ENCODE data around the gene COMMD8.

Gene COMMD8

DNA sequence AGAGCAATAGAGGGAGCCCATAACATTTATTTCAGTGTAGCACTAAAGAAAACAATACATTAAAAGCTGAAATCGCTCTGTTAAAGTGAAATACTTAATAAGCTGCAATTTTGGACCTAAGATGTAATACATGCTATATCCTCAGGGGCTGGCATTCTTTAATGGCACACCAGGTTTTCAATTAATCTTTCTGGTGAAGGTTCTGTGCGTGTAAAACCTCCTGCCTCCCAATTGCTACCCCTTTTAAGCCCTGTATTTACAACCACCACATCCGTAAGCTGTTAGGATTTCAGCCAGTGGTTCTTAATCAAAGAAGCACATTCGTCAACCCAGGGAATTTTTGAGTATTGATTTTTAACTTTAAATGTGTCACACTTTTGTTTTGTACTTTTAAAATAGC, 7.6 kb upstream of the COMMD8 start:
- no peak for DNase-seq

DNA sequence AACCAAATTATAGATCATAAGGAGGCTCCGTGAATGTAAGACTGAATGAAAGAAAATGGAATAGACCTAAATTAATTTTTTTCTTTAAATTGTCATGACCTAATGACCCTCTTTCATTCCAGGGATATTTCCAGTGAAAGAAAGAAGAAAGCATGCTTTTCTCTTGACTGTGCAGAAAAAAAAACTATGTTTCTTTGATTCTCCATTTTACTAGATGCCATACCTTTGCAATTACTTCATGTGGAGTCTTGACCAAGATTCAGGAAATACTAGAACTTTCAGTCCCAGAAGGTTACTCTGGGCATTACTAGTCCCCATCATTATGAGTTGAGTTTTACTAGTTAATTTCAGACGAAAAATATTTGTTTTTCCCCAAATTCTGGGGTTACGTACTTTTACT, 6.4 kb upstream of the COMMD8 start:
- DNase-seq = no peak

DNA sequence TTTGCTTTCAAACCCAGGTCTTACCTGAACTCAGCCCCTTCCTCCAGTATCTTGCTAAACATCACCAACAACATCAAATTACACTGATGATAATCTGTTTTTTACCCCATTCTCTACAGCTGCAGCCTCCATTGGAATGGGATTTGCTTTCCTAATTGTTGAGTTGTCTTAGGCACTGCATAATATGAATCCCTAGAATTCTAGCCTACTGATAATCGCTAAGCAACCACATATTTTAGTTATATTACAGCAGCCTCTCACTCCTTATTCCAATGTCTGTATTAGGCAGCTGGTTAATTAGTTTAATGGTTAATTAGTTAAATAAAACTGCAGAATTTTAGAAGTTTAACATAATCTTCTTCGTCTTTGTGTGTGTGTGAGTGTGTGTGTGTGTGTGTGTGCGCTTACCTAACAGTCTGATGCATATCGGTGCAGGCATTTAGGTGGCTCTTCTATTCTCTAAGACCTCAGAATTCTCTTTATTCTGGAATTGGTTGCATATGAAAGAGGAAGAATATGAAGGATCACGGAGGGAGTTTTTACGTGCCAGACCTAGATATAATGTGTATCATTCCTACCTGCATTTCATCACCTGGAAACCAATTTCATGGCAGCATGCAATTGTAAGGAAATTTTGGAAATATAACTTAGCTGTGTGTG, 5.3 kb upstream of the COMMD8 start:
- no peak for DNase-seq

DNA sequence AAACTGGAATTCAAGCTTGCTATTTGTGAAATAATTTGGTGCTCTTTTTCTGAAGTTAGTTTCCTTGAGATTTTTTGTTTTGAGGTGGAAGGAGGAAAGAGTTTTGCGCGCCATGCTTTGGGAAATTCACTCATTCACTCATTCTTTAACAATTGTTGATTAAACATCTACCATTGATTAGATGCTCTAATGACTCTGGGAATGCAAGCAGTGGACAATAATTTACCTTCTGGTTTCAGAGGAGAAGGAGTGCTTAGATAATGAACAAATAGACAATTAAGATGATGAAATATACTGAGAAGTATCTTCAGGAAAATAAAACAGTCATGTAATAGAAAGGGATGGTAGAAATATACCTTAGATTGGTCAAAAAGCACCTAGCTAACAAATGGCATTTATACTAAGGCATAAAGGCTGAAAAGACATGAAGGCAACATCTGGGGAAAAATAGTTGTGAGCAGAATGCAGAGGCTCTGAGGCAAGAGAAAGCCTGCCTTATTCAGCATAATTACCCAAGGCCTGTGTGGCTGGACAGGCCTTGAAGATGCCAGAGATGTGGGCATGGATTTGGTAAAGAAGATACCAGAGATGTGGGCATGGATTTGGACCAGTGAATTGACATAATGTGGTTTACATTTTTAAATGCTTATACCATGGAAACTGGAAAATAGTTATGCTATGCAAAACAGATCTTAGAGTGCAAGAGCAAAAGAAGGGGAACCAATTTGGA, 2.7 kb upstream of the COMMD8 start:
- no peak for DNase-seq

DNA sequence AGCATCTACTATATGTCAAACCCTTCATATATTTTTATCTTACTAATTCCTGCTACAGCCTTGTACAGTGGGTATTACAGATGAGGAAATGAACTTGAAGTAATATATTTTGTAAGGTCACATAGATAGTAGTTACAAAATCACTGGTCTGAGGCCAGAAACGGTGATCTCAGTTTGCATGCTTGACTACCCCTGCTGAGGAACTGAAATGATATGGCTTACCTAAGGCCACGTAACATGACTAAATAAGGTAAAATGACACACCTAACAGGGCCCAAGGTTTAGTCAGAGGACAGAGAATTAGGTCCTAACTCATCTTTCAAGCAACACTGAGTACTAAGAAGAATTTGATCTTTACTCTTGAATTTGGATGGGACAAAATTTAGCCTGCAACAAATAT, 1.5 kb upstream of the COMMD8 start:
- no peak for DNase-seq

DNA sequence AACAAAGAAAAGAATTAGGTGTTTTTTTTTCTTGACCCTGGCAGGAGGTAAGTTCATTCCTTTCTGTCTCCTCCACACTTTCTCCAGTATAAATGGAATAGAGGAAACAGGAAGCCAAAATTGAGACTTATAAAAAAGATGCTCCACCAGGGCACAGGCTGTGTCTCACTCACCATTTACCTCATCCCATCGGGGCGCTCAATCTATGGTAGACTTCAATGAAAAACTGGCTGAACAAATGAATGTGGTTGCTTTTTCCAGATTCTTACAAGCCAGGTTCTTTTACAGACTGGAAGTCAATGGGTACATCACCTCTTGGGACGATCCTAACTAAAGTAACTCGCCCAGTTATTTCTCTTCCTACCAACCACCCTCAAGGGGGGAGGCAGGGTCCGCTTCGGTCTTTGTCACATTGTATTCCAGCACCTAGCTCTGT, 685 bp downstream of the COMMD8 start:
- no peak for DNase-seq

DNA sequence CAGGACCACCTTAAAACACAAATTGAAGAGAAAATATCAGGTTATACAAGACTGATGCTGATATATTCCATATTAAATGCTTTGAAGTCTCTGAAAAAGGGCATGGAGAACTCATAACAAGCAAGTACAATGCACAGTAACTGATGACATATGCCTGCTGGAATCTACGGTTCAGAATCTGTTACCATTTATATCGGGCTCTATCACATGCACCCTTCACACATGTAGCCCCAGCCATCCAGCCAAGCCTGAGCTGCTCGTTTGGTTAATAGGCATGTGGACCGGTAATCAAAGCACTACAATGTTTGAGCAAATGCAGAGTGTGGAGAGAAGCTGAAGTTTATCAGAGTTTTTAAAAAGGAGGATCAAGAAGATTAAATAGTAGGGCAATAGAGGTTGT, 11.8 kb downstream of the COMMD8 start:
- no peak for DNase-seq

DNA sequence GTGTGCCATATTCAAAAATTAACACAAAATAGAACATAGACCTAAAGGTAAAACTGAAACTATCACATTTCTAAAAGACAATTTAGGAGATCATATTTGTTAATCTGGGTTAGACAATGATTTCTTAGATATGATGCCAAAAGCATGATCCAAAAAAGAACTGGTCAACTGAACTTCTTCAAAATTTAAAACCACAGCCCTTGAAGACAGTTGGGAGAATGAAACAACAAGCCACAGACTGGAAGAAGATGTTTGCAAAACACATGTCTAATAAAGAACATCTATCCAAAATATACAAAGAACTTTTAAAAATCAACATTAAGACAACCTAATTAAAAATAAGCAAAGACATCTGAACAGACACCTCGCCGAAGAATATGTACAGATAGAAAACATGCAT, 19.5 kb downstream of the COMMD8 start:
- DNase-seq = no peak

DNA sequence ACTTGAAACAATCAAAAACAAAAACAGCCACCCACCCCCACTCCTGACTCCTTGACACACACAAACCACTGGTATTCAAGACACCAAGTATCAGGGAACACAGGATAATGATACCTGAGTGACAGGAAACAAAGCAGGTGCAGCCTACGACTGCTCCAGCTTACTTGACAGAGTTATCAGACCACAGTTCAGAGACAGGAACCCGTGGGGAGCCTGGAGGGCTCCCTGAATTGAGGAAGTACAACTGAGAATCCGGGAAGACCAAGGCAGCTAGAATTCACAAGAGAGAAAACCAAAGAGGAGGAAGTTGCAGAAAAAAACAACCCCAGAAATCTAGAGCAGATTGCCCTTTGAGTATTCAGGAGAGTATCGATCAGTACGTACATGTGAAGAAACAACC, 20.5 kb downstream of the COMMD8 start:
- no peak for DNase-seq

DNA sequence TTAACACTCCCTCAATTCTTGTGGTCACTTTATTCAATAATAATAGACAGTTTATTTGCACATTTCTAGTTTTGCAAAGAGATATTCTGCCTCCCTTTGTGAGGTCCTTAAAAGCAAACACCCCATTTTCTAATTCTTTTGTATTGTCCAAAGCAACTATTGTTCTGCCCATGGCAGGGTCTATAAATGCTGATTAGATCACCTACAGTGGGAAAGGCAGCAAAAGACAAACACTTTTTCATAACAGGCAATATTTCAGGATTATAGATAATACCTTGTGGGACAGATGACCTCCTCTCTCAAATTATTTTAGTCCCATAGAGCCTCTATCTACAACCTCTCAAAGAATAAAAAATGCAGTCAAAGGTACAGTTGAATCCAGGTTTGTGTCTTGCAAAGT, 28.6 kb downstream of the COMMD8 start:
- DNase-seq = no peak

DNA sequence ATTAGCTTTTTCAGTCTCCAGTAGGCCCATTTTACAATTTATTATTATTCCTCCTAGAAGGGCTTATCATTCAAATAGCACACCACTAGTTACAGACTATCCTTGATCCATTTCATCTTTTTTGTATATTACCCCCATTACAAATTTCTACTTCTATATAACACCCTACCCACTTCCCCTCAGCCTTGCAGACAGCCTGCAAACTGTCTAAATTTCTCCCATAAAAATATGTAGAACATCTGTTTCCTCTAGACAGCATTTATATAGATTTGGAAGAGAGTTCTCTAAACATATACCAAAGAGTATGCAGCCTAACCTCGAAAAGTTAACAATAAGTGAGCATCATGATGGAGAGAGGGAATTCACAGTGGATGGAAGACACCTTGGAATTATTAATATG, 30.8 kb downstream of the COMMD8 start:
- no peak for DNase-seq

DNA sequence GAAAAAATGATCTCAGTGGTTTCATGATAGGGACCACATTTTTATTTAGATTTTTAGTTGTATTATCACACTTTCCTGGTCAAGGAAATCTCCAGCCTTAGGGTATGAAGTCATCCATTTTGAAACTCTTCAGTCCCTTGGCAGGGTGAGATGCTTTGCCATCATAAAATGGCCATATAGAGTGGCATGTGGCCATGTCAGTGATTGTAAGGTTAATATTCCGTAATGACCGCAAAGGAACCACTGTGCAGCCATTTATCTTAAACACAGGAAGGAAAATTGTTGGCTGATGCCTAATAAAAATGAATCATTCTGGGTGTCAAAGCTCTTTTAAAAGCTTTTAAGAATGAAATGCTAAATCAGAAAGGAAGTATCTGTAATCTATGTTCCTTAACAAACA, 35.6 kb downstream of the COMMD8 start:
- no peak for DNase-seq

DNA sequence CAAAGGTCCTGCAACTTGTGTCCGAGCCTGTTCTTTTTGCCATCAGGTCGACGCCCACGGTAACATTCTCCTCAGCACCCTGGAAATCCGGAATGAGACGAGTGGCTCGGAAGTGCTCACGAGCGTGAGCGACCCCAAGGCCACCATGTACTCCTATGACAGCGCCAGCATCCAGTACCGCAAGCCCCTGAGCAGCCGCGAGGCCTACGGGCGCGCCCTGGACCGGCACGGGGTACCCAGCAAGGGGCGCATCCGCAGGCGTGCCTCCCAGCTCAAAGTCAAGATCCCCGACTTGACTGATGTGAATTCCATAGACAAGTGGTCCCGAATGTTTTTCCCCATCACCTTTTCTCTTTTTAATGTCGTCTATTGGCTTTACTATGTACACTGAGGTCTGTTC, 37.9 kb downstream of the COMMD8 start:
- DNase-seq = no peak

DNA sequence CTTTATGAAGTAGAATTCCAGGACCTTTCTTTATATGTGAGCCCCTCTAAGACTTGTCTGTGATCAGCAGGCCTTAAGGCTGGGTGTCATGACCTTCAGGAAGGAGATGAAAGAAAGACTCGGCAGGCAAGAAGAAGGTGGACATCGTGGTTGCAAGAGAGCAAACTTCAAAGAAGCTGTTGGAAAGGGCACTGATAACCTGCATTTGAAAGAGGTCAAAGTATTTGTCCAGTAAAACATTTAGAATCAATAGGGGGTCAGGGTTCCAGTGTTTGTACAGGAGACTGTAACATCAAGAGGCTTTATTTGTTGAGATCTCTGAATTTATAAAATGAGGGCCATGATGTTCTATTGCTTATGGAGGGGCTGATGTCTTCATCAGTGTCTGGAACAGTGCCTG, 44.2 kb downstream of the COMMD8 start:
- no peak for DNase-seq

DNA sequence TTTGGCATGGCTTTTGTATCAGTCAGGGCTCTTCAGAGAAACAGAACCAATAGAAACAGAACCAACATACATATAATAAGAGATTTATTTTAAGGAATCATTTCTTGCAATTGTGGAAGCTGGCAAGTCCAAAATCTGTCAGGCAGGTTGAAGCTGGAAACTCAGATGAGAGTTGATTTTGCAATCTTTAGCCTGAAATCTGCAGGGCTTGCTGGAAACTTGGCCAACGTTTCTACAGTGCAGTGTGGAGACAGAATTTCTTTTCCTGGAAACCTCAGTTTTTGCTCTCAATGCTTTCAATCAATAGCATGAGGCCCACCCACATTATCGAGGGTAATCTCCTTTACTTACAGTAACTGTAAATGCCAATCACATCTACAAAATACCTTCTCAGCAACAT, 45.4 kb downstream of the COMMD8 start:
- DNase-seq = no peak

DNA sequence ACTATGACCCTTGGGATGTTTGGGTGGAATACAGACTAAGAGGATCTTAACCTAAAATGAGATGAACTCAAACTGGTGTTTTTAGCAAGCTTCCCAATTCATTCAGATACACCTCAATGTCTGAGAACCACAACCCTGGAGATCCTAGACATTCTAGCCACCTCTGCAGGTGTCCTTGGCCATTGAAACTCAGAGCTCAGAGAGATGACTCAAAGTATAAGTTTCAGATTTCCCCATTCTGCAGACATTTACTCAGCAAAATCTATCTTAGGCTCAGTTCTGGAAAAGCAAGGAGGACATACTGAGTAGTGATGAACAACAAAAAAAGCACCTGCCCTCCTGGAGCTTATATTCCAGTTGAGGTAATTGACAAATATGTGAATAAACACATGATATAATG, 47.8 kb downstream of the COMMD8 start:
- DNase-seq = no peak

DNA sequence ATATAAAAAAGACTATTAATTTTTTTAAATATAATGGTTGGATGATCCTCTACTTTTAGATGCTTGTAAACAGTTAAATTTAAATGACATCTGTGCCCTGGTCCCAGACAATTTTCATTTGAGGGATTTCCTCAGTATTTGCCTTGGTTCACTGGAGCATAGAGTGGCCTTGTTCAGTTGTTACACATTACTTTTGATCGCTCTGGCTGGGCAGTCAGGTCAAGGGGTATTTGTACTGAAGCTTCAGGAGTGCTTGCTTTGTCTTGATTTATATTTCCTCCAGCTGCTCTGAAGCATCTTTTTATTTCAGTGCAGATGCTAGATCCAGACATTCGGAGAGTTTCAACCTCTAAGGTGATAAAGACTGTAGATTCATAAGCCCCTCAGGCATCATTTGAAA, 50.0 kb downstream of the COMMD8 start:
- DNase-seq = no peak

DNA sequence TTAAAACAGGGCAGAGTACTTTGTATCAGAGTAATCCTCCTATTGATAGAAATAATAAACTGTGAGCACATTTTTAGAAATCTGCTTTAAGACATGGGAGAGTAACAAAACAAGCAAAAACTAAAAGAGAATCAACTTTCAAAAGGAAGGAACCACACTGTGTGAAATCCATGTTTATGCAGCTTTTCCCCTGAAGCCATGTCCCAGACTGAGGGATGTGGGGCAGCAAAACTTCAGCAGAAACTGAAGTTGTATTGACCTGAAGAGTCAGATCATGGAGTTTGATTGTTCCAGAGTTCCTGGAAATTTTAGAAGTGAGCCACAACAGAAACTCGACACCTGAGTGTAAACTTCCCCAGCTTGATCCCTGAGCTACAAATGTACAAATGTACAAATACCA, 53.2 kb downstream of the COMMD8 start:
- no peak for DNase-seq

DNA sequence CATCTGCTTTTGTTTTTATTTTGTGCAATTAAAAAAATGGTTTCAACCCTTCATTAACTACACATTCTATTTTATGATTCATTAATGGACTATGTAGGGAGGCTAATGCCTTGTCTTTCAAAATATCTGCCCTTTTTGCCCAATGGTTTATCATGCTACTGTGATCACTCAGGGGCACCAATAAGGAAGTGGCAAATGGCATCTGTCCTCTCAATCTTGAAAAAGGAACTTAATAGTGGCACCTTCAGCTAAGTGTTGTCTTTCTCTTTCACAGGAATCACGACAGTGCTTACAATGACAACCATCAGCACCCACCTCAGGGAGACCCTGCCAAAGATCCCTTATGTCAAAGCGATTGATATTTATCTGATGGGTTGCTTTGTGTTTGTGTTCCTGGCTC, 57.1 kb downstream of the COMMD8 start:
- DNase-seq = no peak

Data from stimulated activated CD4-positive, alpha-beta T cell treated with anti-CD3 and anti-CD28 coated beads, Interleukin-2, amount 100 ng/mL, for 24 hours (primary cell).